Esophagus muscularis mucosa (tissue), 4 donors: ENCODE measurements around the gene BNC2. TPM values are rescaled to one million over a fixed set of nuclear protein-coding genes. Genes with fewer than 3 reads are reported as not detected.

ENCODE experiments used
- DNase-seq: peaks from one replicate; pipeline ENCODE4 v3.0.0-alpha.2; 2017; ENCODE audit errors: extremely low spot score
- H3K27ac ChIP-seq, 4 donors: fragments of 200-600 bp; sonication (generic); replicated peaks in 1 of 4; 1 replicate in 3 of 4; 2 replicates in 1 of 4; pipeline ENCODE4 v1.5.1; 2016 to 2019; ENCODE audit warnings: mild to moderate bottlenecking in 1 of 4
- H3K27me3 ChIP-seq, 4 donors: fragments of 200-600 bp; sonication (generic); one replicate each; pipeline versions ENCODE4 v1.5.1 to v1.6.0; 2016 to 2019
- H3K36me3 ChIP-seq, 4 donors: fragments of 200-600 bp; sonication (generic); one replicate each; pipeline ENCODE4 v1.5.1; 2016 to 2019
- H3K4me1 ChIP-seq, 4 donors: fragments of 200-600 bp; sonication (generic); one replicate each; pipeline ENCODE4 v1.5.1; 2016 to 2019
- H3K4me3 ChIP-seq, 4 donors: fragments of 200-600 bp; sonication (generic); 1 replicate in 2 of 4; 2 replicates in 2 of 4; pipeline ENCODE4 v1.5.1; 2016 to 2019; ENCODE audit warnings: mild to moderate bottlenecking in 4 of 4, moderate library complexity in 1 of 4
- H3K9me3 ChIP-seq, 4 donors: fragments of 200-600 bp; sonication (generic); 1 replicate in 3 of 4; 2 replicates in 1 of 4; pipeline ENCODE4 v1.5.1; 2016 to 2019
- CTCF ChIP-seq, 3 experiments: fragments of 200-600 bp in 2 of 3; fragments of 450-650 bp in 1 of 3; sonication (generic) in 2 of 3; IDR thresholded peaks; one replicate each; pipeline ENCODE4 v1.5.1; 2017 to 2019; ENCODE audit warnings: antibody characterized with exemption in 3 of 3, mild to moderate bottlenecking in 2 of 3, moderate library complexity in 1 of 3
- EP300 ChIP-seq: sonication (generic); formaldehyde crosslinking; IDR thresholded peaks from one replicate; pipeline ENCODE4 v1.6.1; 2017; ENCODE audit warnings: antibody characterized with exemption
- POLR2A ChIP-seq: fragments of 450-650 bp; IDR thresholded peaks from one replicate; pipeline ENCODE4 v1.6.1; 2017; ENCODE audit warnings: antibody characterized with exemption, moderate library complexity, mild to moderate bottlenecking, low read depth
- POLR2AphosphoS5 ChIP-seq, 2 donors: sonication (generic); formaldehyde crosslinking; IDR thresholded peaks; one replicate each; pipeline ENCODE4 v1.6.1; 2017; ENCODE audit warnings: antibody characterized with exemption in 2 of 2
- WGBS: methylation state at CpG from one replicate; pipeline ENCODE4 v1.1.5; 2018; 5-methylcytosine and 5-hydroxymethylcytosine counted together
- intact Hi-C: fragments of 100-400 bp; cut with DNase I; formaldehyde crosslinking; loops from one replicate; pipeline ENCODE4 v1.15.1; 2023
- total RNA-seq, 4 donors: library from RNA; depleted of rRNA; stranded (reverse); fragments of >200 nt; gene quantifications; one replicate each; pipeline versions ENCODE4 v1.1.0 to v1.2.1, GENCODE V29; 2016

BNC2 gene
- total RNA-seq, 4 donors from 2014 or later, result 95.3 to 138 (median 123) TPM

DNA sequence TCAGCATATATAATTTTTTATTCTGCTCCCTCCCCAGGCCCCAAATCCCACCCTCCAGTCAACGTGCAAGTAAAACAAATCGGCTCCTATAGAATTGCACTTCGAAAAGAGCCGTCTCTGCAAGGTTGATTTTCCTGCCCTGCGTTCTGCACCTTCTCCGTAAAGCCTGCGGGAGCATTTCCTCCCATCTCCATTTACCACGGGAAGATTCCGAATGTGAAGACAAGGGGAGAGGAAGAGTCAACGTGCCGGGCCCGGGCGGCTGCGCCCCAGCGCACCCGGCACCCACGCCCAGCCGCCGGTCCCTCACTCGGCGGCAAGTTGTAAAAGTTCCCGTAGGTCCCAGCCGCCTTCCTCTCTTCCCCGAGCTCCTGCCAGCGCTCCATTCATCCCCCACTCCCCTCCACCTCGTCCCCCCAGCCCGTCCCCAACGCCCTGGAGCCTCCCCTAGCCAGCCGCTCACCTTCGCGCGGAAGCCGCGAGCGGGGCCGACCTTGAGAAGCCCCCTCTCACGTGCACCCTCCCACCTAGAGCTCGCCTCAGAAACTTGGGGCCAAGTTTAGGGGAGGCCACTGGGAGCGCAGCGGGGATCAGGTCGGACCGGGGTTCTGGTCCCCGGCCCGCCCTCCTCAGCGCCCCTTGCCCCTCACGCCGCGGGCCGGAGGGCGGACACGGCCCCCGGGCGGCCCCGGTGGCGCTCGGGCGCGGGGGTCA is 431 bp downstream of the BNC2 start:
- no peak for DNase-seq
- H3K27ac ChIP-seq, result peak overlapping the region; percentile 89 to 97 (median 95)
- H3K27me3 ChIP-seq, result no peaks in the 10 kb centered on the region
- WGBS, result under 1% methylated on average over 25 of the region's 58 CpGs
- H3K36me3 ChIP-seq, result no peaks in the 10 kb centered on the region
- intact Hi-C loops, result loop anchor here (5.0 to 10.0 kb wide), 5 partner anchors 43 to 678 kb away; no protein-coding TSS in a partner anchor
- peaks cover 11 to 45% (median 31%) of the 10 kb centered on the region in 4 donors for H3K4me1 ChIP-seq
- H3K9me3 ChIP-seq, result no peaks in the 10 kb centered on the region
- H3K4me3 ChIP-seq, result peak overlapping the region; percentile 80 to 94 (median 88)
- TF ChIP-seq POLR2AphosphoS5 (IDR thresholded peaks at IDR 0.05), result no peak
- TF ChIP-seq CTCF (IDR thresholded peaks at IDR 0.05), result no peak
- TF ChIP-seq EP300, result no peak
- TF ChIP-seq POLR2A, result no peak

GRCh38 chr9:16869131-16869881 is 1.2 kb downstream of the BNC2 start:
- TF ChIP-seq EP300 (no peak), POLR2AphosphoS5 (IDR thresholded peaks at IDR 0.05) (peak in 1 of 2 donors; percentile 56)
- intact Hi-C loops, result loop anchor here (5.0 to 10.0 kb wide), 4 partner anchors 42 to 355 kb away; no protein-coding TSS in a partner anchor
- Histone ChIP-seq H3K36me3 (no peaks in the 10 kb centered on the region), H3K4me1 (peaks cover 11 to 52% (median 39%) of the 10 kb centered on the region in 4 donors), H3K4me3 (peak overlapping the region; percentile 80 to 94 (median 88)), H3K9me3 (no peaks in the 10 kb centered on the region), H3K27ac (peak overlapping the region; percentile 89 to 97 (median 95)), H3K27me3 (no peaks in the 10 kb centered on the region)
- DNase-seq, result no peak
- 25% methylated on average over 21 of the region's 21 CpGs for WGBS

DNA sequence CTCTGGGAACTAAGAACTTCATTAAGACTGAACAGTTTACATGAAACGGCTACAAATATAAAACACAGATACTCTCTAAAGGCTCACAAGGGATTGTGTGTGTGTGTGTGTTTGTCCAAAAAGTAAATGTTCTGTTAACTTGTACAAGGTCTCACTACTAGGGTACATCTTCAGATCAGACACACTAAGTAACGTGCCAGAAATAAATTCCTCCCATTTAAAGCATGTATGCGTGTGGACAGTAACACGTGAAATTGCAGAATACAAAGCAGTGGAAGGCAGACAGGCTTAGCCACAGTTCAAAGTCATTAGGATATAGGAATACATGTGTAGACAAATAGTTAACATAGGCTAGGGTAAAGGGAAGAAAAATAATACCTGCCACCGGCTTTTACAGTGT is 1.8 kb downstream of the BNC2 start:
- WGBS, result 45% methylated on average over 5 of the region's 5 CpGs
- peak overlapping the region; percentile 80 to 94 (median 88) for H3K4me3 ChIP-seq
- intact Hi-C loops, result loop anchor here (5.0 to 10.0 kb wide), 4 partner anchors 41 to 354 kb away; no protein-coding TSS in a partner anchor

GRCh38 chr9:16867576-16868311 is 2.7 kb downstream of the BNC2 start:
- TF ChIP-seq POLR2AphosphoS5 (IDR thresholded peaks at IDR 0.05), result peak; percentile 59 to 81
- TF ChIP-seq EP300, result no peak
- TF ChIP-seq POLR2A, result no peak
- Histone ChIP-seq H3K36me3 (no peaks in the 10 kb centered on the region), H3K9me3 (no peaks in the 10 kb centered on the region), H3K27ac (peak overlapping the region; percentile 89 to 97 (median 95)), H3K4me3 (peak overlapping the region; percentile 80 to 94 (median 88)), H3K4me1 (peaks cover 11 to 68% (median 53%) of the 10 kb centered on the region in 4 donors), H3K27me3 (no peaks in the 10 kb centered on the region)
- DNase-seq, result peak; percentile 94
- intact Hi-C loops, result loop anchor here (5.0 to 10.0 kb wide), 4 partner anchors 40 to 353 kb away; no protein-coding TSS in a partner anchor
- 24% methylated on average over 10 of the region's 10 CpGs for WGBS

More for the DNA sequence above, 1.8 kb downstream of the BNC2 start:
- Histone ChIP-seq H3K27ac (peak overlapping the region; percentile 89 to 97 (median 95)), H3K36me3 (no peaks in the 10 kb centered on the region), H3K27me3 (no peaks in the 10 kb centered on the region), H3K9me3 (no peaks in the 10 kb centered on the region), H3K4me1 (peaks cover 11 to 58% (median 45%) of the 10 kb centered on the region in 4 donors)
- DNase-seq, result no peak
- TF ChIP-seq EP300 (no peak), POLR2A (no peak), POLR2AphosphoS5 (IDR thresholded peaks at IDR 0.05) (no peak), CTCF (IDR thresholded peaks at IDR 0.05) (no peak)

- 42% methylated on average over 2 of the region's 2 CpGs for WGBS
- peak overlapping the region; percentile 89 to 97 (median 95) for H3K27ac ChIP-seq
- peaks cover 6 to 72% (median 54%) of the 10 kb centered on the region in 4 donors for H3K4me1 ChIP-seq
- H3K36me3 ChIP-seq, result no peaks in the 10 kb centered on the region
- no peaks in the 10 kb centered on the region for H3K9me3 ChIP-seq
- H3K4me3 ChIP-seq, result peak overlapping the region in 3 of 4 donors; percentile 43 to 90 (median 80)
- TF ChIP-seq CTCF (IDR thresholded peaks at IDR 0.05), result peak in 2 of 3 experiments; percentile 14 to 15
- TF ChIP-seq POLR2AphosphoS5 (IDR thresholded peaks at IDR 0.05), result no peak
- TF ChIP-seq EP300, result no peak
- no peak for DNase-seq
- H3K27me3 ChIP-seq, result no peaks in the 10 kb centered on the region
- intact Hi-C loops, result loop anchor here (5.0 to 10.0 kb wide), 4 partner anchors 39 to 352 kb away; no protein-coding TSS in a partner anchor
These were observed 3.9 kb downstream of the BNC2 start for GRCh38 chr9:16866587-16866986.
